Right ventricle myocardium inferior (tissue), 1 donor: ENCODE data around the gene SURF1. TPM values are rescaled to one million over a fixed set of nuclear protein-coding genes. Genes with fewer than 3 reads are reported as not detected.

Source experiments
- ATAC-seq: fragments of 200-7000 bp; cut with Tn5 transposase; one replicate; pipeline ENCODE4 v1.9.1; 2020; ENCODE audit warnings: mild to moderate bottlenecking, moderate library complexity
- DNase-seq: peaks from one replicate; pipeline ENCODE4 v3.0.0; 2021; ENCODE audit errors: missing footprints
- intact Hi-C: fragments of 100-400 bp; cut with DNase I; formaldehyde crosslinking; loops from one replicate; pipeline ENCODE4 v1.11.0; 2022
- total RNA-seq: library from RNA; stranded (reverse); fragmentation: NEBNext Ultra II Directional; extraction: Animal tissue kit (Norgen Biotek cat#: 25700); gene quantifications from one replicate; pipeline ENCODE4 v1.2.1, GENCODE V29; 2021
- donor health status: DM: no; HTN: yes; CAD: no; lungs with severe emphysema.

SURF1 gene
- total RNA-seq, 1 donor from 2014 or later: 62.6 TPM

GRCh38 chr9:133369422-133369821 lies 13.1 kb upstream of the SURF1 start:
- no peak for DNase-seq
- intact Hi-C loops: no loop called here
- no peak for ATAC-seq

DNA sequence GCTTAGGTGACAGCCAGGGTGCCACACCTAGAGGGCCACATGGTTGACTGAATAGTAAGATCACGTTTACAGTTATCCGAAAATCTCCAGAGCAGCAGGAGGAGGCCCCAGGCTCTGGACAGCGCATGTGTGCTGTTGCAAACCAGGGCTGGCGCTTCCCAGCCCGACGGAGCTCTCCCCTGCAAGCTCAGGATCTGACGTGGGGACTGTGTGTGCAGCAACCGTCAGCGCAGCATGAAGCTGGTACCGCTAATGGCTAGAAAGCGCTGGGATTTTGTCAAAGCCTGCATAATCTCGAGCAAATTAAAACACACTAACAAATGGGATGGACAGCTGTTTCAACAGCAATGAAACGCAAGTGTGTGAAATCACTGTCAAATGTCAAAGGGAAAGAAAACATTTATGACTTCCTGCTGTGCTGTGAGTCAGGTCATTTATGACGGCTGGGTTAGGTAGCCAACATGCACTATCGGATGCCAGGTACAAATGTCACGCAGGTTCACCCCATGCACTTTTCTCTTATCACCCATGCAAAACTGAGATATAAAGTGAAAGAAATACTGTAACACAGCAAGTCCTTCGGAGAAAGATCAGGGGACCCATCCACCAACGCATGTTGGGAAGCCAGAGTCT lies 12.1 kb upstream of the SURF1 start:
- intact Hi-C loops: no loop called here
- ATAC-seq (no peak), DNase-seq (no peak)

- no peak for DNase-seq
- intact Hi-C loops: no loop called here
- no peak for ATAC-seq
Measured at GRCh38 chr9:133367778-133368177, 11.5 kb upstream of the SURF1 start.

GRCh38 chr9:133367221-133367620 lies 10.9 kb upstream of the SURF1 start:
- ATAC-seq: no peak
- intact Hi-C loops: no loop called here

GRCh38 chr9:133366435-133366834 lies 10.1 kb upstream of the SURF1 start:
- ATAC-seq: no peak
- no peak for DNase-seq

More at GRCh38 chr9:133367221-133367620, 10.9 kb upstream of the SURF1 start:
- DNase-seq: no peak

GRCh38 chr9:133362359-133363044 lies 6.2 kb upstream of the SURF1 start:
- ATAC-seq: no peak
- no peak for DNase-seq
- intact Hi-C loops: no loop called here

More at GRCh38 chr9:133366435-133366834, 10.1 kb upstream of the SURF1 start:
- intact Hi-C loops: no loop called here

DNA sequence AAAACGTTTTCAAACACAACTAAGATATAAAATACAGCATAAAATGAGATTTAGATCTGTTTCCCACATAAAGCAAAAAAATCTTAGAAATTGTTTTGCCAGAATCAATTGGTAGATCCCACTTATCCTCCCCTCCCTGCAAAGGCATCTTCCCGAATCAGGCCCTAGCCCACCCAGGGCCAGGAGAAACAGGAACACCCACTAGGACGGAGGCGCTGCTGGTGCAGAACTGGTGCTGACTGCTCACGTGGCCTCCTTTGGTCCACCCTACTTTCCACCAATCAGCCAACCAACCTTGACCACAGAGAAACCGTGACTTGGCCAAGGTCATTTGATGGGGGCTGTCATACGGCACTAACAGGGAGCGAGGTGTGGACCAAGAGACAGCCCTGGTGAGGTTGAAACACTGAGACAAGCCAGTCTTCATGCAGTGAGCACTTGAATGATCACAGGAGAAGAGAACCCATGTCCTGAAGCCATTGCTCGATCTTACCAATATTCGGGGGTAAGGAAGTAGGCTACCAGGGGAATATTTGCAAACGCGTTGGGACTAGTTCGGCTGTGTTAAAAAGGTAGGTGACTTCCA lies 5.3 kb upstream of the SURF1 start:
- DNase-seq (no peak), ATAC-seq (no peak)
- intact Hi-C loops: no loop called here

DNA sequence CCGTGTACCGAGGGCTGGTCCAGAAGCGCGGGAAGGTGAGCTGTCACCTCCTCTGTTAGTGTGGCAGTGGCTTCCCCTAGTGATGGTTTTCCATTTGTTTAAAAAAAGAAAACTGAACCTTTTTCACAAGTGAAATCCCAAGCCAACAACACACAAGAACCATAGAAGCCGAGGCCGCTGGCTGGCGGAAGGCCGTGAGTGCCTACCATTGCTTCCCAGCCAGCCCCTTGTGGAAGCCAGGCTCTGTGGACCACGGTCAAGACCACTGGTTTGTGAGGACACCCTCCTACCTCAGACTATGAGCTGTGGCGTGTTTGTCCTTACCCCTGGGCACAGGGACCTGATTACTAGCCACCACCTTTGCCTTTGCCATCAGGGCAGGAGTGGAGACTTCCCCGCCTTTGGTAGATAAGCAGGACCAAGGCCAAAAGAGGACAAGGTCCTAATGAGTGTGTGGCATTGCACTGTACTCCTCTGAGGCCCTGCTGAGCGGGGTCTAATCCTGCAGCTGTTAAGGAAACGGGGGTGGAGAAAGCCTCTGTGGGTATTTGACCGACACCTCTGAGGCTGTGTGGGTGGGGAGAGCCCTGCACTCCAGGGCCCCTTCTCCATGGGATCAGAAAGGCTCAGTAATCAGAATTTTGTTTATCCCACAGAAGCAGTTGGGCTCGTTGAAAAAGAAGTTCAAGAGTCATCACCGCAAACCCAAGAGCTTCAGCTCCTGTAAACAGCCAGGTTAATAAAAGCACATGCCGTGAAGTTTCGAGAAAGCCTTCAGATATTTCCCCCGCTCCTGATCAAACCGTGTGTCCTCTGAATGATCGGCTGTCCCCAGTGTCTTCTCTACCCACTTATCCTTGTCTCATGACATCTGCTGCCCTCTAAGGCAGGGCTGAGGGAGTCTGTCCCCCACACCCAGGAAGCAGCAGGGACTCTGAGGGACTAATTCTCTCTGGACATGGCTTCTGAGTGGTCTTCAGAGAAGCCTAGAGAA lies 4.4 kb upstream of the SURF1 start:
- no peak for DNase-seq
- intact Hi-C loops: no loop called here
- no peak for ATAC-seq

DNA sequence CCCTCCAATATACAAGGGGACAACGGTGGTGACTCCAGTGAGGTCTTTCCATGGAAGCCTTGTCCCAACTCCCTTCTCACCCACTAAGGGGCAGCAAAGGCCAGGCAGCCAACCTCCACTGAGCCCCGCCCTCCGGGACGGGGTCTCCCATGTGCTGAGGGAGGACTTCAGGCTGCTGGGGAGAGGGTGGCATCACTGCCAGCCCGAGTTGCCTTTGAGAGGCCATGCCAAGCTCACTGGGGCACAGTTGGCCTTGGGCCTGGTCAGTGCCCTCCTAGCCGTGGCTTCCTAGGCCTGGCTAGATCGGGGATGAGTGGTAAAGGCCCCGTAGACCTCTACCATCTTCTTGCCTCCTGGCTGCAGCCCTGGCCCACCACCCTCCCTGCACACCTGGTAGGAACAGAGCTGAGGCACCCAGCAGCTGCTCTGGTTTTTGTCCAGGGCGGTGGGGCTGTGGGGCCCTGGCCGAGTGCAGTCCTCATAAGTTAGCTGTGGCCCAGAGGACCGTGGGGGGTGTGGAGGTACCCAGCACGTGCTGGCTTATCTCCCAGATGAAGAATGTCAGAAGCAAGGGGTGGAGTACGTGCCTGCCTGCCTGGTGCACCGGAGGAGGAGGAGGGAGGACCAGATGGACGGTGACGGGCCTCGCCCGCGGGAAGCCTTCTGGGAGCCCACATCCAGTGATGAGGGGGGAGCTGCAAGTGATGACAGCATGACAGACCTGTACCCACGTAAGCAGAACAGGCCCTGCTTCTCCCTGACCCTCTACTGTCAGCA lies 3.3 kb upstream of the SURF1 start:
- no peak for ATAC-seq
- peak; percentile 39 for DNase-seq
- intact Hi-C loops: loop anchor here (10.0 kb wide), 1 partner anchor 325 kb away; the partner anchor contains the start of gene GTF3C5

DNA sequence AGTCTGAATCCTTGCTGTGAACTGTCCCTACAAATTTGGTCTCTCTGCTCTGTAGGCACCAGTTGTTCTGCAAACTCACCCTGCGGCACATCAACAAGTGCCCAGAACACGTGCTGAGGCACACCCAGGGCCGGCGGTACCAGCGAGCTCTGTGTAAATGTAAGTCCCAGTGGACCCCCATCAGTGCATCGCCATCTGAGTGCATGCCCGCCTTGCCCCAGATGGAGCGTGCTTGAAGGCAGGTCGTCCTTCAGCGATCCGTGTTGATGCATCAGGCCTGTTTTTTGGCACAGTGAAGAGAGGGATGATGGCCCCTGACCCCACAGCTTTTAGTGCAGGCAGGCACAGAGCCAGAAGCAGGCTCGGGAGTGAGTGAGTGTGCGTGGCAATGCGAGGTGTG lies 1.4 kb upstream of the SURF1 start:
- intact Hi-C loops: loop anchor here (10.0 kb wide), 1 partner anchor 323 kb away; the partner anchor contains the start of gene GTF3C5
- ATAC-seq: no peak
- DNase-seq: no peak

GRCh38 chr9:133355881-133356357 lies 368 bp downstream of the SURF1 start:
- ATAC-seq (peak; percentile 1), DNase-seq (no peak)
- intact Hi-C loops: loop anchor here (10.0 kb wide), 1 partner anchor 321 kb away; the partner anchor contains the start of gene GTF3C5

DNA sequence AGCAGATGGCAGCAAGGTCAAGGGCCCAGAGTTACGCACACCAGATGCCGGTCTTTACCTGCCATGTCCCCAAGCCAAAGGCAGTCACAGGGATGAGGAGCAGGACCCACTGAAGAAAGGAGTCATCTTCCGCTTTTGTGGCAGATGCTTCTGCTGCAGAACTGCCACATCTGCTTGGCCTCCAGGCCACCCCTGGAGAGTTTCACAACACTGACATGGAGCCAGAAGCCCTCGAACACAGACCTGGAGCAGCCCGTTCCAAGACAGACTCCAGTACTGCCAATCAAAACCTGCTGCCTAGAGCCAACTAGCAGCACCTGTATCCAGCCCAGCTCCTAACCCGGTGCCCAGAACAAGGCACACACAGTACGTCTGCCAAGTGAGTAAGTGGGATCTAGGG lies 1.5 kb downstream of the SURF1 start:
- DNase-seq (no peak), ATAC-seq (no peak)
- intact Hi-C loops: loop anchor here (10.0 kb wide), 1 partner anchor 320 kb away; the partner anchor contains the start of gene GTF3C5

DNA sequence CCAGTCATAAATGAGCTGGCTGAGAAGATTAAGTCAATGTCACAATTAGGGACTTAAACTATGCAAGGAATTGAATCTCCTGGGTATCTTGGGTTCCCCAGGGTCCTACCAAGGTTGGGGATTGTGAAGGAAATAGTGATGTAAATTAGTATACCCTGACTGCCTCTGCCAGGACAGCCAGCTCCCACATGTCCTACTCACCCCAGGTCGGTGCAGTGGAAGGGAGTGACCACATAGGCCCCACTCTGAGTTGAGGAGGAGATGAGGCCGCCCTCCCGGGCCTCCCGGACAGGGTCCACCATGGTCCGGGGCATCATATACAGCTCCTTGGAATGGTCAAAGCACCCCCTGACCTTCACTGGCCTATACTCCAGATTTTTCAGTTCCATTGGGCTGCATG lies 2.7 kb downstream of the SURF1 start:
- DNase-seq (no peak), ATAC-seq (no peak)
- intact Hi-C loops: loop anchor here (10.0 kb wide), 1 partner anchor 319 kb away; the partner anchor contains the start of gene GTF3C5

- ATAC-seq: no peak
- no peak for DNase-seq
- intact Hi-C loops: loop anchor here (10.0 kb wide), 1 partner anchor 318 kb away; the partner anchor contains the start of gene GTF3C5
Measured at GRCh38 chr9:133352635-133353340, 3.5 kb downstream of the SURF1 start.

DNA sequence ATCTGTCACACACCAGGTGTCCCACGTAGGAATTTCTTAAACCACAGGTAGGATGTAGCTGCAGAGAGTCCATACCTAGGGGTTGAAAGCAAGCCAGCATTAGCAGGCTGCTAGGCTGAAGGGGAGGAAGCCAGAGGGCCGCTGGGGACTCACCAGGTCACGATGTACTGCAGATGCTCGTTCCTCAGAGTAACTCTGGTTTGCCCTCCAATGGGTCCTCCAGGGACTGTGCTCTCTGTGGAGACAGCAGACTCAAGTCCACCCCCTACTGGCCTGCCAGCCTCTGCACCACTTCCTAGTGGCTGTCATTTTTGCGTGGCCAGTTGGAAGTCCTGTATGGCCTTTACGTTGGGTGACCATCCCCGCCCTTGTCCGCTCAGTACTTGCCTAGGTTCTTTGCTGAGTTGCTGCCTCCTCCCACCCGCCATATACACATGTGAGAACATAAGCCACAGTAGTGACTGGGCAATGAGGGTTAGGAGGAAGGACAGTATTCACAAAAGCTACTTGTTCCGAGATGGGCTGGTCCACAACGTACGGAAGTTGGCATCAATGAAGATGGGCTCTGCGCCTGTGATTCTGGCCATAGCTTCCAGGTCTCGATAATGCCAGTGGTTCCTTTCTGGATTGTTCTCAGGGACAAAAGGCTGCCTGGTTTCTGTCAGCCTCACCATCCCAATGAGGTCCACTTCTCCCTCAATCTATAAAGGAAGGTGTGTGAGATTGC lies 4.2 kb downstream of the SURF1 start:
- intact Hi-C loops: loop anchor here (10.0 kb wide), 1 partner anchor 317 kb away; the partner anchor contains the start of gene GTF3C5
- no peak for ATAC-seq
- no peak for DNase-seq

GRCh38 chr9:133351526-133351907 lies 4.8 kb downstream of the SURF1 start:
- DNase-seq (no peak), ATAC-seq (no peak)
- intact Hi-C loops: loop anchor here (10.0 kb wide), 1 partner anchor 317 kb away; the partner anchor contains the start of gene GTF3C5
